ENCODE data around the gene MYDGF.

The MYDGF gene

DNA sequence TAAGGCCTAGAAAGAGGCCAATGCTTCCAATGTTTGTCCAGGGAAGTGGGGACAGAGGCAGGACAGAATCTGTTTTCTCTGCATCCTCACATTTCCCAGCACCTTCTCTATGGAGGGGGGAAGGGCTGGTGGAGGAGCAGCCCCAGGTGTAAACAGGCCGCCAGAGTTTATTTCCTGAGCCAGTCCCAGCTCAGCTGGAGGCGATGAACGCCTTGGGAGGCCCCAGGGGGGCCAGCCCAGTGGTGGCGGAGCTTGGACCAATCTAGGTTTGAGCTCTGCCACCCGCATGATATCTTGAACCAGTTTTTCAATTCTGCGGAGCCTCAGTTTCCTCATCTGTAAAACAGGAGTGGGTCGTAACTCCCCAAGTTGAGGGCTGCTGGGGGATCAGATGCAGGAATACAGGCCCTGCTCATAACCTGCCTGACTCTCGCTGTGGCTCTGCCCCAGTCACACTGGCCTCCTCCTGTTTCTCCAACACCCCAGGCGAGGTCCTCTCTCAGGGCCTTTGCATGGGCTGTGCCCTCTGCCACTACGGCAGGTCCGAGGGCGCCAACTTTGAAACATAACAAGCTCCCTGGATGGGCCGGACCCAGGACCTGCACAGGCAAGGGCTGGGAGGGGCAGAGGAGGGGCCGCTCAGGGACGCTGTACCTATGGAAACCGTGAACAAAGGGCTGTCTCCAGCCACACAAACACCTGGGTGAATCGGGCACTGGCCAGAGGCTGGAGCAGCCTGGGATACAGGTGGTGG, 29.7 kb downstream of the MYDGF start:
- DNase-seq: no peak

DNA sequence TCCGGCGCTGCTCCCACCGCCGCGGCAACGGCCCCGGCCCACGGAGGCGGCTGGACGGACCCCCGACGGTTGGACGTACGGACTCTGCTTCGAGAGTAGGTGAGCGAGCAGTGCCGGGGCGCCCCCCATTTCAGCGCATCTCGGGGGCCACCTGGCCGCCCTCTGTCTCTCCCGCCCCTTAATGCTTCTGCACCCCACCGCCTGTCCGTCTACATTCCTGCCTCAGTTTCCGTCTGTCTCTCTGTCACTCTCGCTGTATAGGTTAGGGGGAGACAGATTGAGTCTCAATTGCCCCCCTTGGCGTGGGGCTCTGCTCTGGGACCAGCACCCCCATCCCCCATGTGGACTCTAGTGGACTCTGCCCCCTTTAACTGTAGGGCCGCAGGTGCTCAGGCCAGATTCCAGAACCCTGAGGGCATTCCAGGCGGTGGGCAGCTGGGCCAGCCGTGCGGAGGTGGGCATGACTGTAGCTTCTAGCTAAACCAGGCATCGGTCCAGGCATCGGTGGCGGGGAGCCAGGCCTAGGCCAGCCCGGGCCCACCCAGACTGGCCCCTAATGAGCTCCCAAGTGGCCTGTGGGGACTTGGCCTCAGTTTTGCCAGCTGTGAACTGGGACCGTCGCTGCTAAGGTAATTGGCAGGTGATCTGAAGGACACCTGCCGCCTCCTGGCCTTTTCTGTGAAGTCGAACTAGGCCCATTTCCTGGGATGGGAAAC, 30.5 kb downstream of the MYDGF start:
- DNase-seq: peak in 2 of 14 donors; percentile 13 to 33

DNA sequence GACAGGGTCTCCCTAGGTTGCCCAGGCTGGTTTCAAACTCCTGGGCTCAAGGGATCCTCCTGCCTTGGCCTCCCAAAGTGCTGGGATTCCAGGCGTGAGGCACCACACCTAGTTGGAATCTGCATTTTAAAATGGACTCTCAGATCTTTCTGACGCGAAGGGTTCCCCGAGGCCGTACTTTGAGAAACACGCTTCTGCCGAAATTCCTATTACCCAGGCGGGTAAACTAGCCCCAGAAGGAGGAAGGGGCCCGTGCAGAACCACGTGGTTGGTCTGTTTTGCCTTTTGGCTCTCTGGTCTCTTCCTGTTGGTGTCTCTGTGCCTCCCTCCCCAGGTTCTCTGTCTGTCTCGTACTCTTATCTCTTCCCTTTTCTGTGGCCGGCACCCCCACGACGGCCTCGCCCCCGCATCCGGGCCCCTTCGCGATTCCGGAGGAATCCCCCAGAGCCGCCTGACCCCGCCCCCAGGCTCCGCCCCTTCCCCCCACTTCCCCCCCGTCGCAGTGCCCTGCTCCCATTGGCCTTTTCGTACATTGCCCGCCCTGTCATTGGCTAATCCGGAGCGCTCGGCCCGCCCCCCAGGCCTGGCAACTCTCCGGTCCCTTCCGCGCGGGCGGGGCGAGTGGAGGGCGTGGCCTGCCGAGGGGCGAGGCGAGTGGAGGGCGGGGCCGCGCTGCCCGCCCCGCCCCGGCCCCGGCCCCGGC, 31.2 kb downstream of the MYDGF start, which contains the start of gene TNFAIP8L1:
Gene TNFAIP8L1 (plus strand): TSS at position 689 of the 703 bp plus-strand sequence. CDS start 12,354 bp downstream, outside the sequence.
- DNase-seq: peak; percentile 65 to 93 (median 86)

DNA sequence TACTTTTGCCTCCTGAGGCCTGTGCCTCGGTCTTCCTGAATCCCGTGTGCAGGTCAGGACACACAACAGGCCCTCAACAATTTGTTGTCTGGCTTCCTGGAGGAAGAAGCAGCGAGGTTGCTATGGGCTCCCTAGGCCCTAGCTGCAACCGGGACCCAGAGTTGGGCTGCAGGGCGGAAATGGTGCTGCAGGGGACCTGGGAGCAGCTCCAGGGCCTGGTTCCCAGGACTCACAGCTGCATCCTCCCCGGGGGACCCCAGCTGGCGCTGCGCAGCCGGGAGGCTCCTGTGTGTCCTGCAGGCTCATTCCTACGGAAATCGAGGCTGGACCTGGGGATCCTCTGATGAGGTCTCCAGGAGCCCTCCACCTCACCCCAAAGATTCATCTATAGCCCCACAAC, 31.8 kb downstream of the MYDGF start:
- no peak for DNase-seq

DNA sequence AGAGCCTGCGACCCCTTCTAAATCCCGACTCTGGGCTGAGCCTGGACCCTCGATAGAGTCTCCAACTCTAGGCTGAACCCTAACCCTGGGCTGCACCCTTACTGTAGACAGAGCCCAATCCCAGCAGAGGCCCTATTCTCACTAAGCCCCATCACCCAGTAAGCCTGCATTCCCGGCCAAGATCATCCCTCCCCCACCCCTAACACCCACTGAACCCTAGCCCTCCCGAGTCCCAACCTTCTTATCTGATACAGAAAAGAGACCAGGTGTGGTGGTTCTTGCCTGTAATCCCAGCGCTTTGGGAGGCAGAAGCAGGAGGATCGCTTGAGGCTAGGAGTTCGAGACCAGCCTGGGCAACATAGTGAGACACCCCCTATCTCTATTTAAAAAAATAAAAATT, 33.4 kb downstream of the MYDGF start:
- DNase-seq: no peak

DNA sequence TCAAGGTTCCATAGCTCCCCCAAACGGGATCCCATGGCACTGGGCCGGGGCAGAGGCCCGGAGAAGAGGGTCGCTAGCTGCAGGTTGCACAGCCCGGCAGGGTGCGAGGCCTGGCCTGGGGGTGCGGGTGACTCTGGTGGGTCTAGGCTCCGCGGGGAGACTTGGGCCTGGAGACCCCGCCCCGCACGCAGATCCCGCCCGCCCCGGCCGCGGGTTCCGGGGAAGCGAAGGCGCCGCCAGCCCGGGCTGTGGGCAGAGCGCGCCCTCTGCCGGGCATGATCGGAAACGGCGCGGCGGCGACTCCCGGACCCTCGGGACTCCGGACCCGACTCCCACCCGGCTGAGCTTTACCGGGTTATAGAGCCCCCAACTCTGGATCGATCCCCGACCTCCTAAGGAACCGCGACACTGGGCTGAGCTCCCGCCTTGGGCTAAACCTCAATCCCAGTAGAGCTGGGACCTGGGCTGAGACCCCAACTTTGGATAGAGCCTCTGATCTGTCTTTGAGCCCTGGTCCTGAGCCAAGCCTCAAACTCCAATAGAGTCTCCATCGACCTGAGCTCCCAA, 33.9 kb downstream of the MYDGF start:
- DNase-seq: peak in 7 of 14 donors; percentile 17 to 71 (median 29)

DNA sequence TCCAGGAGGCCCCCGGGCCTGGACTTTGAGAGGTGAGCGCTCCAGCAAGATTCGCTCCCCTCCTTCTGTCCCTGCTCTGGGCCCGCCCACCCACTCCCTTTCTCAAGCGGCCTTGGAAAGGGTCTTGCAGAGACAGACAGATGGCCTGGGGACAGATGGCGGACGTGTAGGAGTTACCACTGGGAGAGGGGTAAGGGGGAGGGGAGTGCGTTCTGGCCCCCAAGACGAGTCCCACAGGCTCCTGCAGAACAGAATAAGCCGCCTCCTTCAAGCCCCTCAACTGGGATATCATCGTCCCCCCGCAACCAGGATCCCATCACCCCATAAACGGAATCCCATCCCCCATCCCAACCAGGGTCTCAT, 34.4 kb downstream of the MYDGF start:
- DNase-seq: no peak

GRCh38 chr19:4633140-4633967, 36.8 kb downstream of the MYDGF start:
- DNase-seq: peak in 10 of 14 donors; percentile 1 to 39 (median 24)

DNA sequence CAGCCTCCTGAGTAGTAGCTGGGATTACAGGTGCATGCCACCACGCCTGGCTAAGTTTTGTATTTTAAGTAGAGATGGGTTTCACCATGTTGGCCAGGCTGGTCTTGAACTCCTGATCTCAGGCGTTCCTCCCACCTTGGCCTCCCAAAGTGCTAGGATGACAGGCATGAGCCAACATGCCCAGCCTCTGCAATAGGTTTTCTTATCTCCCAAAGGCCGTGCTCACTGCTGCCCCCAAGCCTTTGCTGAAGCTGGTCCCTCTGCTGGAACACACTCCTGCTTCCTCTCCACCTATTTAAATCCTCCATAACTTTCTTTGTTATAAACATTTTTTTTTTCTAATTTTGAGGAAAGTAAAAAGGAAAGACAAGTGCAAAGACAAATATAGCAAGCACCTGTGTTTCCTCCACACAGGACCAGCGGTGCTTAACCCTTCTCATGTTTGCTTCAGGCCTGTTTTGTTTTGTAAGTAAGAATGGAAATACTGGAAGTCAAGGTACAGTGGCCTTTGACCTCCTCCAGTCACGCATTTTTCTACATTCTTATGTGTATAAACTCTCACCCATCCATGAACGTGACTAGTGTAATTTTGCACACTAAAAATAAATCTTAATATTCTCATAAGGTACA, 45.3 kb downstream of the MYDGF start:
- DNase-seq: no peak

DNA sequence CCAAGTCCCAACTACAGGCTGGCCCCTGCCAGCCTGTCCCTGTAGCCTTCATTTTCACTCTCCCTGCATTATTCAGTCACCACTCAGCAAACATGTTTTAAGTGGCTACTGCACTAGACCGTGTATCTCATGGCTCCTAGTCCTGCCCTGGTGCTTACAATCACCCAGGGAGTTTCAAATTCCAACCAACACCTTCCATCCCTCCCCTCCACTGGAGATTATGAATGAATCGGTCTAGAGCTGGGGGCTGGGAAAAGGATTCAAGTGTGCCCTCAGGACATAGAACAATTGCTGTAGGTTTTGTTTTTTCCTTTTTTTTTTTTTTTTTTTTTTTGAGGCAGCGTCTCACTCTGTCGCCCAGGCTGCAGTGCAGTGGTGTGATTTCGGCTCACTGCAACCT, 45.8 kb downstream of the MYDGF start:
- DNase-seq: no peak

DNA sequence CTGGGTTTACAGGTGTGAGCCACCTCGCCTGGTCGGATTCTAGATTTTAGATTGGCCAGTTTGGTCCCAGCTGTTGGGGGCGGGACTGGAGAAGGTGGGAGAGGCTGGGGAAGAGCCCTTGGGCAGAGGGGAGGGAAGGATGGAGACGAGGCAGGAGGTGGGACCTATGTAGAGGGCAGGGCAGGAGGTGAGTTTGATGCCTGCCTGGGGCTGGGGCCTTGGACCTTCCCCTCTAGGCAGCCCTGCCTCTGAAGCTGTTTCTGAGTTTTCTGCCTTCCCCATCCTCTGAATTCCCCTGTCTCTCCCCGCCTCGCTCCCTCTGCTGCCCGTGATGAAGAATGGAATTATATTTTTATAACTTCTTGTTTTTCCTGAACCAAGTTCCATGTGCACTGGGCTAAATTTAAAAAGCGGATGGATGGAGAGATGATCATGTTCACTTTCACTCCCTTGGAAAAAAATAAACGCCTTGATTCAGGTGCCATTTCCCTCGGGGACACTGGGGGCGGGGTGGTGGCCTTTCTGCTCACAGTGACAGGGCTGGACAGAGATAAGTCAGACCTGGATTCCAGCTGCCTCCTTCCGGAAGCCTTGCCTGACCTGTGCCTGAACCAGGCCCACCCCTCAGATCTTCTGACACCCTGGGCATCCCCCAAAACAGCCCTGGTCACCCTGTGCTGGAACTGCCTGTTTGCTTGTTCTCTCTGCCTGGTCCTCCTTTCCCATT, 47.3 kb downstream of the MYDGF start:
- DNase-seq: no peak

GRCh38 chr19:4620675-4621074, 49.5 kb downstream of the MYDGF start:
- DNase-seq: no peak

- no peak for DNase-seq
Measured at GRCh38 chr19:4619668-4620294, 50.4 kb downstream of the MYDGF start.

- DNase-seq: no peak
Measured at GRCh38 chr19:4618019-4618418, 52.1 kb downstream of the MYDGF start.

- no peak for DNase-seq
Measured at GRCh38 chr19:4613254-4613751, 56.8 kb downstream of the MYDGF start.

DNA sequence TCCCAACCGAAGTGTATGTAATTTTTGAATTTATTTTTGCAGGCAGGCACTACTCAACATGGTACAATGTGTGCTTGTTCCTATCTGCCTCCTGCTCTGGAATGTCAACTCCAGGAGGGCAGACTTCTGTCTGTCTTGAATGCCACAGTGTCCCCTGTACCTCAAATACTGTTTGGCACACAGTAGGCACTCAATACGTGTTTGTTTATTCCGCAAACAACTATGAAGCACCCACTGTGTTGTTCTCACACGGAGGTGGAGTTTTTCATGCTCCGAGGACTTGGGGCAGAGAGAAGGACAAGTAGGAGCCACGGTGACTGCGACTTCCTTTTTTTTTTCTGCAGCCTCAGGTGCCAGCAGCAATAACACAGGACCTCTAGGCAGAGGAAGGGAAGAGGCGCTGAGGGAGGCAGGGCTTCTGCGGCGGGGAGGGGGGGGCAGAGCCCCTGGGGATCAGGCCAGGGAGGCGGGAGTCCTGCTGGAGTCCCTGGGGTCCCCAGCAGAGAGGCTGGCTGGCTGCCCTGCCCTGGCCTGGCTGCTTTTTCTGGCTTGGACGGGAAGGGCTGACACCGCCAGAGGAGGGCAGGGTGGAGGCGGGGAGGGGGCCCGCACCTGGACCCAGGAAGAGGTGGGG, 60.1 kb downstream of the MYDGF start:
- peak in 4 of 14 donors; percentile 6 to 32 (median 13) for DNase-seq
